GM18505 (cell line): Measurements from ENCODE around the gene MXD3.

Experiments used
- ATAC-seq: cut with Tn5 transposase; IDR thresholded peaks from one replicate; pipeline ENCODE4 v1.9.1; 2021; ENCODE audit not compliant: unreplicated experiment
- POLR2A ChIP-seq: IDR thresholded peaks from 4 replicates; pipeline ENCODE4 v1.6.1; 2011; ENCODE audit warnings: borderline replicate concordance; ENCODE audit not compliant: insufficient read depth, insufficient read length; ENCODE audit errors: extremely low read depth

MXD3 gene

GRCh38 chr5:177336112-177336511, 24.4 kb upstream of the MXD3 start:
- ATAC-seq: no peak
- TF ChIP-seq POLR2A: no peak

- no peak for TF ChIP-seq POLR2A
- no peak for ATAC-seq
Measured at GRCh38 chr5:177335701-177336065, 24.0 kb upstream of the MXD3 start.

GRCh38 chr5:177334781-177335700, 23.3 kb upstream of the MXD3 start:
- no peak for TF ChIP-seq POLR2A
- no peak for ATAC-seq

- no peak for ATAC-seq
- no peak for TF ChIP-seq POLR2A
Measured at GRCh38 chr5:177334155-177334551, 22.5 kb upstream of the MXD3 start.

GRCh38 chr5:177333420-177334154, 21.9 kb upstream of the MXD3 start:
- no peak for ATAC-seq
- TF ChIP-seq POLR2A: no peak

GRCh38 chr5:177332896-177333260, 21.2 kb upstream of the MXD3 start:
- no peak for ATAC-seq
- no peak for TF ChIP-seq POLR2A

- ATAC-seq: no peak
- no peak for TF ChIP-seq POLR2A
Measured at GRCh38 chr5:177332031-177332895, 20.6 kb upstream of the MXD3 start.

GRCh38 chr5:177330991-177331842, 19.5 kb upstream of the MXD3 start:
- ATAC-seq: no peak
- no peak for TF ChIP-seq POLR2A

GRCh38 chr5:177329883-177330282, 18.2 kb upstream of the MXD3 start:
- TF ChIP-seq POLR2A: no peak
- no peak for ATAC-seq

- ATAC-seq: no peak
- TF ChIP-seq POLR2A: no peak
Measured at GRCh38 chr5:177328545-177329231, 17.0 kb upstream of the MXD3 start.

GRCh38 chr5:177327539-177328522, 16.1 kb upstream of the MXD3 start:
- TF ChIP-seq POLR2A: no peak
- no peak for ATAC-seq
